NCI-H1092 treated with DMSO at 0.1 percent for 48 hours (cell line): ENCODE data around the gene HRAS.
"Not testable (repeated sequence)": the region's sequence is repeated elsewhere in the genome, so short reads cannot be mapped to it uniquely, and the experiment has no call there.

ENCODE experiments used
- DNase-seq: peaks from one replicate; lab custom pipeline; 2025; lab: John Stamatoyannopoulos, UW

HRAS gene

DNA sequence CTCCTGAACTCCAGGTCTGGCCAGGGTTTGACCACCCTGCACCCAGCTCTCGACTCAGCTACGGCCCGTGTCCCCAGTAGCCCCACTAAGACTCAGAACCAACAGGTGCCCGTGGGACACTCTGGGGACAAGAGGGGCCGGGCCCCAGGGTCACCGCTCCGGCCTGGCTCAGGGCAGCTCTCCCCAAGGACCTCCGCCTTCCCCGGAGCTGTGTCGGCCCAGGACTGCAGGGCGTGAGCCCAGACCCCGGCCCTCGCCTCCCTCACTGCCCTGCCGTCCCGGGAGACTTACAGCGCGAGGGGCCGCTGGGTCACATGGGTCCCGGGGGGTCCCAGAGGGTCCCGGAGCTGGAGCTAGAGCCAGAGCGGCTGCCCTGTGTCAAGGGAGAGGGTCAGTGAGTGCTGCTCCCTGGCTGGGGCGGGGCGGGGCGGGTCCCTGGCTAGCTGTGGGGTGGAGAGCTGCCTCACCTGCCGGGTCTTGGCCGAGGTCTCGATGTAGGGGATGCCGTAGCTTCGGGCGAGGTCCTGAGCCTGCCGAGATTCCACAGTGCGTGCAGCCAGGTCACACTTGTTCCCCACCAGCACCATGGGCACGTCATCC lies 2.3 kb downstream of the HRAS start:
- DNase-seq, result no peak

DNA sequence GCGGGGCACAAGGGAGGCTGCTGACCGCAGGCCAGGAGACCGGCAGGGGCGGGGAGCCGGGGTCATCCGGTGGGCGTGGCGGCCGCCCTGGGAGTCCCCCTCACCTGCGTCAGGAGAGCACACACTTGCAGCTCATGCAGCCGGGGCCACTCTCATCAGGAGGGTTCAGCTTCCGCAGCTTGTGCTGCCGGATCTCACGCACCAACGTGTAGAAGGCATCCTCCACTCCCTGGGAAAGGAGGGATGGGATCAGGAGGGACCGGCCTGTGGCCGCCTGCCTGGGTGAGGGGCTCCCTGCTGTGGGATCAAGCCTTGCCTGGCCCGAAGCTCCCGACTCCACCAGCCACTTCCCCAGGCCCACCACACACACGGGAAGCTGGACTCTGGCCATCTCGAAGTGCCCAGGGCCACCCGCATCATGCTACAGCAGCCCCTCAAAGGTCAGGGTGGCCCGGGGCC lies 2.8 kb downstream of the HRAS start:
- DNase-seq, result no peak

- no peak for DNase-seq
Measured at GRCh38 chr11:531919-532526, 3.4 kb downstream of the HRAS start.

DNA sequence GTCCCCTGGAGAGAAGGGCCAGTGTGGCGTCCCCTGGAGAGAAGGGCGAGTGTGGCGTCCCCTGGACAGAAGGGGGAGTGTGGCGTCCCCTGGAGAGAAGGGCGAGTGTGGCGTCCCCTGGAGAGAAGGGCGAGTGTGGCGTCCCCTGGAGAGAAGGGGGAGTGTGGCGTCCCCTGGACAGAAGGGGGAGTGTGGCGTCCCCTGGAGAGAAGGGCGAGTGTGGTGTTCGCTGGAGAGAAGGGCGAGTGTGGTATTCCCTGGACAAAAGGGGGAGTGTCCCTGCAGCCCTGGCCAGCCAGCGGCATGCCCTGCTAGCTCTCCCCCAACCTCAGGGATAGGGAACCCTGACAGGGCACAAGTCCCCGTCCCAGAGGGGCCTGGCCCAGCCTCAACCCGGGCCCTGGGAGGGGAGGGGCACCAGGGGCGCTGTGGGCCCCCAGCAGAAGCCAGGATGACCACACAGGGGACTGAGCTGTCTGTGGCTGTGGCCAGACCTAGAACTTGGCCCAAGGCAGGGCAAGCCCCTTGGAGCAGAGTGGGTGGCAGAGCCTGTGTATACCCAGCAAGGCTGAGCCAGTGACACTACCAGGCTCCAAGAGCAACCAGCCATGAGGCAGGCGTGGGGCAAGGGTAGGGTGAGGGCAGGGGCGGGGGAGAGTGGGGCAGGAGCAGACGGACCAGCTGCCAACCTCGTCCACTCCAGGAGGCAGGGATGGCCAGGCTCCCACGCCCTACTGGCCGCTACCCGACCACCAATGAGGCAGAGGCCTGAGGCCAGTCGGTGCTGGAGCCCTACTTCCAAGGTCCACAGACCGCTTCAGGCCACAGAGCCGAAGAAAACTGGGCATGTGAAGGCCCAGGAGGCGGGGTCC lies 4.2 kb downstream of the HRAS start:
- no peak for DNase-seq

DNA sequence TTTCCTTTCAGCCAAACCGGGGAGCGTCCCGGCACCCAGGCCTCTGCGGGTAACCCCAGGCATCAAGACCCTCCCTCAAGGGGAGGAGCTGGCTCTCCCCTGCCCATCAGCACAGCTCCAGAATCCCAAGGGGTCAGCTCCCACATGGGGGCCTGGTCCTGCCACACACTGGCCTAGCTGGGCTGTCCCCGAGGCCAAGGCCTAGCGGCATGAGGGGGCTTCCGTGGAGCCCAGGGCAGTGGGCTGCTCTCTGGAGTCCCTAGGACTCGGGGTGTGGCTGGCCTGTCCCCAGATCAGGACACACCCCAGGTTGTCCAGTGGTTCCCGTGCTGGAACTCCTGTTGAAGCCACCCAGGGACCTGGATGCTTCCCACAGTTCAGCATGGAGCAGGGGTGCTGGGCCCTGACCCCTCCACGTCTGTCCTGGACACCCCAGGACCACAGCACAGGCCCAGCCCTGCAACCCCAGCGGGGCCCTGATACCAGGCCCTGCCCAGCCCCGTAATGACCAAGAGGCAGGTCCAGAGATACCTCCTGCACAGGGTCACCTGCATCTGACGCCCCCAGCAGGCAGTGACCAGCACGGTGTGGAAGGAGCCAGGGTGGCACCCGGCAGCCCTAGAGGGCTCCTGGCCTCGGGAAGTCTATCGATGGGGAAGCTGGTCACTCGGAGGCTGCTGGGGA lies 5.5 kb downstream of the HRAS start:
- no peak for DNase-seq

GRCh38 chr11:528815-529727 lies 6.3 kb downstream of the HRAS start:
- DNase-seq, result no peak

DNA sequence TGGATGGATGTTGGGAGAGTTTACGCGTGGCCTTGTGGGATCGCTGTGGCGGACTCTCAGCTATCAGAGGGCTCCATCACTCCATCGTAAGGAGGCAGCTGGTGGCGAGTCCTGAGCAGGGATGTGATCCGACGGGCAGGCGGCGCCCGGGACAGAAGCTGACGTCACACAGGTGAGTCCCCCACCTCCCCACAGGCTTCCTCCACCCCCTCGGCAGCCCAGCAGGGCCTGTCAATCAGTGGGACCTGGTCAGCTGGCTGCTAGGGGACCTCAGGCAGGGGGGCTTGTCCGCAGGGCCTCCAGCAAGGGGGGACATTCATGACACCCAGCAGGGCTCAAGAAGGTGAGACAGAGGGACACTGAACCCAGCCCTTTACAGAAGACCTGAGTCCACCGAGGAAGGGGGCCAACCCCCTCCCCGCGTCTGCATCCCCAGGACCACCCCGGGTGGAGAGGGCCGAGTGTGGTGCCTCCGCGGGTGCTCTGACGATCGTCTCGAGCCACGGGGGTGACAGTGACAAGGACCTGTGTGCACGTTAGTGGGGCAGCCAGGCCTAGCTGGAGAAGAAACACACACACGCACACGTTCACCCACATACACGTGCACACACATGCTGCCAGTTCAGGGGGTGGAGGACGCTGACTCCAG lies 7.1 kb downstream of the HRAS start:
- DNase-seq, result no peak

DNA sequence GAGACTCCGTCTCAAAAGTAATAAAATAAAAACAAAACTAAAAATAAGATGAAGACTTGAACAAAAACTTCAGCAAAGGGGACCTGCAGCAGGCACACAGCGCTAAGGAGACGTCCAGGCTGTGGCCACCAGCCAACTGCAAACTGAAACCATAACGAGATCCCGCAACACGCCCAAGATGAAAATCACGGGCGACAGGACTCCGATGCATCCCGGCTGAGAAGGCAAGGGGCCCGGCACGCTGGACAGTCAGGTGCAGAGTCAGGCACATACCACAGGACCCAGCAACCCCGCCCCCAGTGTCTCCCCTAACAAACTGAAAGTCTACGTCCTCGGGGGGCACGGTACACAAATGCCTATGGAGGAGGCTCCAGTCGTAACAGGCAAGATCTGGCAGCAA lies 9.2 kb downstream of the HRAS start:
- DNase-seq, result no peak

DNA sequence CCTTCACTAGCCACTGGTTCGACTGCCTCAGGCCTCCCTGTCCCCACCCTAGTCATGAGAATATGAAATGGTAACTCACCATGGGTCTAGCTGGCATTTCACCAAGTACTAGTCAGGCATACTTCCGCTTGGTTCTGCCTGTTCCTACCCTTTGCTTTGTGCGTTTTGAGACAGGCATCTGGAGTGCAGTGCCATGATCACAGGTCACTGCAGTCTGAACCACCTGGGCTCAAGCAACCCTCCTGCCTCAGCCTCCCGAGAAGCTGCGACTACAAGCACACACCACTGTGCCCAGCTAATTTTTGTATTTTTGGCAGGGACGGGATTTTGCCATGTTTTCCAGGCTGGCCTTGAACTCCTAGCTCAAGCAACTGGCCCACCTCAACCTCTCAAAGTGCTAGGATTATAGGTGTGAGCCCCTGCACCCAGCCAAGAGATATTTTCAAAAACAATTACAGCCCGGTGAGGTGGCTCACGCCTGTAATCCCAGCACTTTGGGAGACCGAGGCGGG lies 14.1 kb downstream of the HRAS start:
- DNase-seq, result no peak

- no peak for DNase-seq
Measured at GRCh38 chr11:520428-521176, 14.8 kb downstream of the HRAS start.

DNA sequence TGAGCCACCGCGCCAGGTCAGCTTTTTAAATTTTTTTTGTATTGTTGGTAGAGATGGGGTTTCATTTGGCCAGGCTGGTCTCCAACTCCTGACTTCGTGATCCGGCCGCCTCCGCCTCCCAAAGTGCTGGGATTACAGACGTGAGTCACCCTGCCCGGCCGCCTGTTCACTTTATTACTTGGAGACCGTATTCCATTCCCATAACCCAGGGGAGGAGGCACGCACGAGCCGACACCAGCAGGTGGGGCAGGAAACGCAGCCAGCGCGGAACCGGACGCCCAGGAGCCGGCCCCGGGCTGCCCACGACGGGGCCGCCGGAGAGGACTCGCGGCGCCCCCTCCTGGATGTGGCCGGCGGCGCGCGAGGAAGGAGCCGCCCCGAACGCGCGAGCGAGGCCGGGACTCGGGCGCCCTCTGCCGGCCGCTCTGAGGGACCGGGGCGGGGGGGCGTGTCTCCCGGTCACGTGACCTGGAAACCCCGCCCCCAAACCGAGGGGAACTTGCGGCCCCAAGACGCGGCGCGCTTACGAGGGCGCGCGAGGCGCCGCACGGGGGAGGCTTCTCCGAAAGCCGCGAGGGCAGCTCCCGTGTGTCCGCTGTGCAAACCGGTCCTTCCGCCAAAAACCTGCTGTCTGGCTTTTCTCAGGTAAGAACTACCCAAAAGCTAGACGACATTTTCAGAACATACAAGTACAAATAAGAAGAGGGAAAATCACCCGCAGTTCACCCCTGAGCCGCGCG lies 16.7 kb downstream of the HRAS start:
- DNase-seq, result no peak

DNA sequence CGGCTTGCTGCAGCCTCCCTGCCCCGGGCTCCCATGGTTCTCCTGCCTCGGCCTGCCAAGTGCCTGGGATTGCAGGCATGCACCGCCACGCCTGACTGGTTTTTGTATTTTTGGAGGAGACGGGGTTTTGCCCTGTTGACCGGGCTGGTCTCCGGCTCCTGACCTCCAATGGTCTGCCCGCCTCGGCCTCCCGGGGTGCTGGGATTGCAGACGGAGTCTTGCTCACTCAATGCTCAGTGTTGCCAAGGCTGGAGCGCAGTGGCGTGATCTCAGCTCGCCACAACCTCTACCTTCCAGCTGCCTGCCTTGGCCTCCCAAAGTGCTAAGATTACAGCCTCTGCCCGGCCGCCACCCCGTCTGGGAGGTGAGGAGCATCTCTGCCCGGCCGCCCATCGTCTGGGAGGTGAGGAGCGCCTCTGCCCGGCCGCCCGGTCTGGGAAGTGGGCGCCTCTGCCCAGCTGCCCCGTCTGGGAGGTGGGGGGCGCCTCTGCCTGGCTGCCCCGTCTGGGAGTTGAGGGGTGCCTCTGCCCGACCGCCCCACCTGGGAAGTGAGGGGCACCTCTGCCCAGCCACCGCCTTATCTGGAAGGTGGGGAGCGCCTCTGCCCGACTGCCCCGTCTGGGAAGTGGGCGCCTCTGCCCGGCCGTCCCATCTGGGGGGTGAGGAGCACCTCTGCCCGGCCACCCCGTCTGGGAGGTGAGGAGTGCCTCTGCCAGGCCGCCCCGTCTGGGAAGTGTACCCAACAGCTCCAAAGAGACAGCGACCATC lies 18.3 kb downstream of the HRAS start:
- not testable (repeated sequence) for DNase-seq

DNA sequence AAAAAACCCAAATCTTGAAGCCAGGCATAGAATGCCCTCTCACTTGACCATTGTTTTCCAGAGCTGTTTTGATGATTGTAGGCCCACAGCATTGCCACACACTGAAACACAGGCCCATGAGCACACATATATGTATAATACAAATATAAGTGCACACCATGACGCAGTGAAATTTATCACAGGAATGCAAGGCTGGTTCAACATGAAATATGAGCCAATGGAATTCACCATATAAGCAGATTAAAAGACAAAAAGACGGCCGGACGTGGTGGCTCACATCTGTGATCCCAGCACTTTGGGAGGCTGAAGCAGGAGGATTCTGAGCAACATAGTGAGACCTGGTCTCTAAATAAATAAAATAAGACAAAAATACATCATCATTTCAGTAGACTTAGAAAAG lies 19.0 kb downstream of the HRAS start:
- no peak for DNase-seq

DNA sequence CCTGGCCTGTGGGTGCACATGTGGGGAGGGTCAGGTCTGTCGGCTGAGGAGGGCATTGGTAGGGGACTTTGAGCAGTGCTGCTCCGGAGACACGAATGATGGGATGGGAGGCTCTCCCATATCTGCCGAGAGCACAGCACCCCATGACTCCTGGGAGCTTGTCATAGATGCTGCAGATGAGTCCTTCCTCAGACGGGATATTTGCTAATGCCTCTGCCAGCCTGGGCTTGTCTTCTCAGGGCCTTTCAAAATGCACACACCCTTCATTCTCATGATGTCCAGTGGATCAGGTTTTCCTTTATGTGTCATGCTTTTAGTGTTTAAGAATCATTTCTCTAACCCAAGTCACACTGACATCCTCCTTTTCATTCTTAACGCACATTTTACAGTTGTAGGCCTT lies 20.2 kb downstream of the HRAS start:
- DNase-seq, result no peak

GRCh38 chr11:514606-515005 lies 20.8 kb downstream of the HRAS start:
- DNase-seq, result no peak

- DNase-seq, result no peak
Measured at GRCh38 chr11:512761-513595, 22.4 kb downstream of the HRAS start.

DNA sequence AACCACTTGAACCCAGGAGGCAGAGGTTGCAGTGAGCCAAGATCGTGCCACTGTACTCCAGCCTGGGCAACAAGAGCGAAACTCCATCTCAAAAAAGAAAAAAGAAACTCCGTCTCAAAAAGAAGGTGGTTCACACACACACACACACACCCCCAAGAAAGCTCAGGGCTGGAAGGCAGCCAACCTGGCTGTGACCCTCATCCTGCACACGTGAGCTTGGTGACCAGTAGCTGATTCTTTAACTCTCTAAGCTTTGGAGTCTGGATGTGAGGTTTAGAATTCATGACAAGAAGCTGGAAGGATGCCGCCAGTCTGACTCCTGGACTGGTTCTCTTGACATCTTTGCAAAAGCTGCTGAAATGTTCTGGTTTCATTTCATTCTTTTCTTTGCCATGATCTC lies 26.4 kb downstream of the HRAS start:
- no peak for DNase-seq
